GM12892 (cell line): Measurements from ENCODE around the gene RFXAP.

Experiments used
- POLR2A ChIP-seq: IDR thresholded peaks from 2 replicates; pipeline ENCODE4 v1.6.1; 2011; ENCODE audit warnings: low read depth, low read length, control low read depth
- POLR2AphosphoS5 ChIP-seq: IDR thresholded peaks from 2 replicates; pipeline ENCODE4 v1.6.1; 2011; ENCODE audit warnings: low read depth, low read length, control low read depth
- TAF1 ChIP-seq: IDR thresholded peaks from 2 replicates; pipeline ENCODE4 v1.6.1; 2011; ENCODE audit warnings: low read depth, mild to moderate bottlenecking, control low read depth, low read length, borderline replicate concordance

- TF ChIP-seq POLR2AphosphoS5, result 0 out of 2 replicates have a peak, but pooled peaks have one; percentile 10
- TF ChIP-seq TAF1, result no peak
- no peak for TF ChIP-seq POLR2A
Measured at GRCh38 chr13:36819739-36820090, 693 bp downstream of the RFXAP start.
